Activated CD8-positive, alpha-beta T cell treated with anti-CD3 and anti-CD28 coated beads for 36 hours (primary cell): Measurements from ENCODE around the gene FCHSD2. TPM values are rescaled to one million over a fixed set of nuclear protein-coding genes. Genes with fewer than 3 reads are reported as not detected.
A peak's percentile ranks its signal among the peaks of the same experiment; 100 is the strongest.

Source experiments
- ATAC-seq: fragments of 200-7000 bp; cut with Tn5 transposase; one replicate; pipeline ENCODE4 v1.10.0; 2021; ENCODE audit warnings: mild to moderate bottlenecking, moderate library complexity
- CTCF ChIA-PET: fragments of 350-600 bp; sonication (Branson Sonifier 250); formaldehyde crosslinking; loops from one replicate; lab custom pipeline; 2021; ENCODE audit warnings: antibody characterized with exemption; lab: Charles Lee
- POLR2A ChIA-PET: fragments of 350-600 bp; sonication (Branson Sonifier 250); formaldehyde crosslinking; loops from one replicate; lab custom pipeline; 2021; ENCODE audit warnings: antibody characterized with exemption; lab: Charles Lee
- DNase-seq: peaks from one replicate; pipeline ENCODE4 v3.0.0-alpha.2; 2020
- H3K27ac Mint-ChIP-seq: one replicate; pipeline ENCODE4 v1.8.0; 2021; ENCODE audit warnings: mild to moderate bottlenecking, mixed read lengths
- H3K27me3 Mint-ChIP-seq: one replicate; pipeline ENCODE4 v1.8.0; 2021; ENCODE audit warnings: mixed read lengths
- H3K36me3 Mint-ChIP-seq: one replicate; pipeline ENCODE4 v1.8.0; 2021; ENCODE audit warnings: low read depth, mixed read lengths
- H3K4me1 Mint-ChIP-seq: one replicate; pipeline ENCODE4 v1.8.0; 2021; ENCODE audit warnings: low read depth, mixed read lengths
- H3K4me3 Mint-ChIP-seq: one replicate; pipeline ENCODE4 v1.8.0; 2021; ENCODE audit warnings: mild to moderate bottlenecking, moderate library complexity, mixed read lengths
- H3K9me3 Mint-ChIP-seq: one replicate; pipeline ENCODE4 v1.8.0; 2021; ENCODE audit warnings: mixed read lengths
- intact Hi-C: fragments of 100-400 bp; cut with micrococcal nuclease; formaldehyde crosslinking; loops from one replicate; pipeline ENCODE4 v1.10.0; 2022
- total RNA-seq, 2 experiments: library from RNA; stranded (reverse); gene quantifications; one replicate each; pipeline ENCODE4 v1.2.3, GENCODE V29; 2021
- TF ChIP-seq, protein P1 (sequence below): fragments of 200-600 bp; IDR thresholded peaks from one replicate; pipeline ENCODE4 v1.8.0; 2022; ENCODE audit warnings: antibody characterized with exemption, mild to moderate bottlenecking

FCHSD2 gene
- total RNA-seq, 2 experiments from 2014 or later, result 23.6 to 24.8 TPM

- H3K27ac Mint-ChIP-seq, result peak overlapping the region; percentile 43
- no peaks in the 10 kb centered on the region for H3K9me3 Mint-ChIP-seq
- no peaks in the 10 kb centered on the region for H3K36me3 Mint-ChIP-seq
- H3K4me3 Mint-ChIP-seq, result no peak overlapping the region
- ChIA-PET CTCF (interaction anchor here (0.8 to 3.6 kb wide), 3 partner anchors 10 to 435 kb away, joined by 3 to 20 read pairs (median 4); partner anchors contain the start of gene FCHSD2), POLR2A (interaction anchor here (1.2 to 2.8 kb wide), 3 partner anchors 9 to 25 kb away, joined by 3 to 16 read pairs (median 4); partner anchors contain the start of gene FCHSD2)
- TF ChIP-seq, protein P1, sequence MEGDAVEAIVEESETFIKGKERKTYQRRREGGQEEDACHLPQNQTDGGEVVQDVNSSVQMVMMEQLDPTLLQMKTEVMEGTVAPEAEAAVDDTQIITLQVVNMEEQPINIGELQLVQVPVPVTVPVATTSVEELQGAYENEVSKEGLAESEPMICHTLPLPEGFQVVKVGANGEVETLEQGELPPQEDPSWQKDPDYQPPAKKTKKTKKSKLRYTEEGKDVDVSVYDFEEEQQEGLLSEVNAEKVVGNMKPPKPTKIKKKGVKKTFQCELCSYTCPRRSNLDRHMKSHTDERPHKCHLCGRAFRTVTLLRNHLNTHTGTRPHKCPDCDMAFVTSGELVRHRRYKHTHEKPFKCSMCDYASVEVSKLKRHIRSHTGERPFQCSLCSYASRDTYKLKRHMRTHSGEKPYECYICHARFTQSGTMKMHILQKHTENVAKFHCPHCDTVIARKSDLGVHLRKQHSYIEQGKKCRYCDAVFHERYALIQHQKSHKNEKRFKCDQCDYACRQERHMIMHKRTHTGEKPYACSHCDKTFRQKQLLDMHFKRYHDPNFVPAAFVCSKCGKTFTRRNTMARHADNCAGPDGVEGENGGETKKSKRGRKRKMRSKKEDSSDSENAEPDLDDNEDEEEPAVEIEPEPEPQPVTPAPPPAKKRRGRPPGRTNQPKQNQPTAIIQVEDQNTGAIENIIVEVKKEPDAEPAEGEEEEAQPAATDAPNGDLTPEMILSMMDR, result no peak
- ATAC-seq (peak; percentile 21), DNase-seq (peak; percentile 18)
- intact Hi-C loops, result no loop called here
- no peaks in the 10 kb centered on the region for H3K27me3 Mint-ChIP-seq
- H3K4me1 Mint-ChIP-seq, result peaks cover 47% of the 10 kb centered on the region
These were observed 10.2 kb upstream of the FCHSD2 start for GRCh38 chr11:73152086-73152853.

GRCh38 chr11:73151416-73151815 lies 9.3 kb upstream of the FCHSD2 start:
- intact Hi-C loops, result no loop called here
- TF ChIP-seq, protein P1, result no peak
- no peak for DNase-seq

GRCh38 chr11:73149105-73149504 lies 7.0 kb upstream of the FCHSD2 start:
- no peaks in the 10 kb centered on the region for H3K27me3 Mint-ChIP-seq
- H3K4me3 Mint-ChIP-seq, result no peak overlapping the region
- H3K36me3 Mint-ChIP-seq, result no peaks in the 10 kb centered on the region
- DNase-seq (no peak), ATAC-seq (no peak)
- intact Hi-C loops, result no loop called here
- H3K4me1 Mint-ChIP-seq, result peaks cover 28% of the 10 kb centered on the region
- ChIA-PET CTCF (interaction anchor here (0.7 to 1.0 kb wide), 2 partner anchors 28 to 140 kb away, joined by 3 to 5 read pairs; no protein-coding TSS in a partner anchor), POLR2A (interaction anchor here (0.5 to 0.7 kb wide), 2 partner anchors 65 to 336 kb away, joined by 3 read pairs; no protein-coding TSS in a partner anchor)
- TF ChIP-seq, protein P1, result no peak
- H3K27ac Mint-ChIP-seq, result no peak overlapping the region
- H3K9me3 Mint-ChIP-seq, result no peaks in the 10 kb centered on the region

More at GRCh38 chr11:73151416-73151815, 9.3 kb upstream of the FCHSD2 start:
- no peak overlapping the region for H3K27ac Mint-ChIP-seq
- H3K4me3 Mint-ChIP-seq, result no peak overlapping the region
- ATAC-seq, result no peak
- POLR2A ChIA-PET, result interaction anchor here (1.2 kb wide), 1 partner anchor 9 kb away, joined by 4 read pairs; the partner anchor contains the start of gene FCHSD2
- CTCF ChIA-PET, result interaction anchor here (0.9 to 3.6 kb wide), 3 partner anchors 9 to 434 kb away, joined by 3 to 20 read pairs (median 3); partner anchors contain the start of gene FCHSD2
- H3K9me3 Mint-ChIP-seq, result no peaks in the 10 kb centered on the region
- no peaks in the 10 kb centered on the region for H3K36me3 Mint-ChIP-seq
- peaks cover 46% of the 10 kb centered on the region for H3K4me1 Mint-ChIP-seq
- H3K27me3 Mint-ChIP-seq, result no peaks in the 10 kb centered on the region

- ATAC-seq (no peak), DNase-seq (no peak)
- H3K36me3 Mint-ChIP-seq, result no peaks in the 10 kb centered on the region
- H3K9me3 Mint-ChIP-seq, result no peaks in the 10 kb centered on the region
- TF ChIP-seq, protein P1, result no peak
- H3K4me3 Mint-ChIP-seq, result no peak overlapping the region
- ChIA-PET CTCF (no interaction called here), POLR2A (interaction anchor here (0.7 kb wide), 1 partner anchor 64 kb away, joined by 3 read pairs; no protein-coding TSS in a partner anchor)
- no peak overlapping the region for H3K27ac Mint-ChIP-seq
- H3K27me3 Mint-ChIP-seq, result no peaks in the 10 kb centered on the region
- intact Hi-C loops, result no loop called here
- H3K4me1 Mint-ChIP-seq, result peaks cover 23% of the 10 kb centered on the region
These were observed 5.9 kb upstream of the FCHSD2 start for GRCh38 chr11:73147771-73148681.
